IMR-90 (cell line): ENCODE measurements around the gene TJP3. TPM values are rescaled to one million over a fixed set of nuclear protein-coding genes. Genes with fewer than 3 reads are reported as not detected.

Experiments
- ATAC-seq: fragments of 200-7000 bp; cut with Tn5 transposase; 2 replicates; pipeline ENCODE4 v1.9.1; 2020; ENCODE audit warnings: low read depth, mild to moderate bottlenecking, moderate library complexity
- BruUV-seq: library from RNA; stranded (reverse); fragments of 400-500 nt; replicated peaks from 2 replicates; lab custom pipeline; 2021; lab: Mats Ljungman, UMichigan
- CTCF ChIA-PET: fragments of 300-600 bp; formaldehyde crosslinking; extraction: SDS; loops from one replicate; lab custom pipeline; 2021; ENCODE audit warnings: antibody characterized with exemption; lab: Yijun Ruan, JAX
- POLR2A ChIA-PET: fragments of 300-600 bp; sonication (Branson Sonifier 250); formaldehyde crosslinking; loops from one replicate; lab custom pipeline; 2022; ENCODE audit warnings: antibody characterized with exemption; ENCODE audit not compliant: unreplicated experiment; lab: Charles Lee
- DNase-seq: peaks from one replicate; pipeline ENCODE4 v3.0.0; 2013
- H2AFZ ChIP-seq: replicated peaks from 2 replicates; pipeline ENCODE3; 2013; ENCODE audit warnings: low read length, mild to moderate bottlenecking; ENCODE audit not compliant: poor library complexity
- H2AK5ac ChIP-seq: 2 replicates; pipeline ENCODE4 v1.6.1; 2013; ENCODE audit warnings: low read depth, low read length, inconsistent platforms
- H2AK9ac ChIP-seq: replicated peaks from 2 replicates; pipeline ENCODE3; 2013; ENCODE audit warnings: mild to moderate bottlenecking, low read depth, low read length, moderate library complexity; ENCODE audit not compliant: poor library complexity
- H2BK120ac ChIP-seq: 2 replicates; pipeline ENCODE4 v1.6.1; 2013; ENCODE audit warnings: low read depth, low read length, inconsistent platforms
- H2BK15ac ChIP-seq: 3 replicates; pipeline ENCODE4 v1.6.1; 2013; ENCODE audit warnings: low read depth, low read length, inconsistent platforms
- H2BK20ac ChIP-seq: 2 replicates; pipeline ENCODE4 v1.6.1; 2013; ENCODE audit warnings: low read depth, mild to moderate bottlenecking, inconsistent platforms, low read length, moderate library complexity
- H2BK5ac ChIP-seq: 2 replicates; pipeline ENCODE4 v1.6.1; 2013; ENCODE audit warnings: mild to moderate bottlenecking, low read depth, low read length, inconsistent platforms; ENCODE audit not compliant: poor library complexity, severe bottlenecking
- H3K14ac ChIP-seq: replicated peaks from 2 replicates; pipeline ENCODE4 v1.6.1; 2013; ENCODE audit warnings: low read depth, low read length, inconsistent platforms
- H3K18ac ChIP-seq: 2 replicates; pipeline ENCODE4 v1.6.1; 2013; ENCODE audit warnings: low read depth, low read length, control low read depth
- H3K23ac ChIP-seq: 2 replicates; pipeline ENCODE4 v1.6.1; 2013; ENCODE audit warnings: low read depth, low read length, inconsistent platforms
- H3K27ac ChIP-seq: 2 replicates; pipeline ENCODE4 v1.5.1; 2013; ENCODE audit warnings: mild to moderate bottlenecking, control low read depth, low read length; ENCODE audit not compliant: insufficient read depth
- H3K27me3 ChIP-seq: 2 replicates; pipeline ENCODE4 v1.6.1; 2013; ENCODE audit warnings: low read length; ENCODE audit not compliant: control insufficient read depth, insufficient read depth
- H3K36me3 ChIP-seq: 2 replicates; pipeline ENCODE4 v1.6.1; 2013; ENCODE audit warnings: low read length, mixed read lengths; ENCODE audit not compliant: control insufficient read depth, insufficient read depth
- H3K4ac ChIP-seq: 2 replicates; pipeline ENCODE4 v1.6.1; 2013; ENCODE audit warnings: low read depth, low read length, inconsistent platforms
- H3K4me1 ChIP-seq: 2 replicates; pipeline ENCODE4 v1.6.1; 2013; ENCODE audit warnings: low read length, mixed read lengths; ENCODE audit not compliant: control insufficient read depth, insufficient read depth
- H3K4me2 ChIP-seq: 2 replicates; pipeline ENCODE4 v1.6.1; 2013; ENCODE audit warnings: low read depth, mild to moderate bottlenecking, control low read depth, low read length, moderate library complexity
- H3K4me3 ChIP-seq: 2 replicates; pipeline ENCODE4 v1.5.1; 2013; ENCODE audit warnings: low read depth, mild to moderate bottlenecking, control low read depth, low read length, moderate library complexity; ENCODE audit not compliant: insufficient read depth
- H3K56ac ChIP-seq: 2 replicates; pipeline ENCODE4 v1.6.1; 2013; ENCODE audit warnings: low read length, inconsistent platforms; ENCODE audit not compliant: insufficient read depth; ENCODE audit errors: extremely low read depth
- H3K79me1 ChIP-seq, 2 experiments: 2 replicates each; pipeline ENCODE4 v1.6.1; 2013; ENCODE audit warnings: low read length in 2 of 2, inconsistent platforms in 1 of 2, low read depth in 1 of 2
- H3K9ac ChIP-seq: 2 replicates; pipeline ENCODE4 v1.6.1; 2013; ENCODE audit warnings: low read depth, low read length, control low read depth
- H3K9me1 ChIP-seq: 2 replicates; pipeline ENCODE4 v1.6.1; 2013; ENCODE audit warnings: low read length, inconsistent platforms; ENCODE audit not compliant: insufficient read depth
- H3K9me3 ChIP-seq: 2 replicates; pipeline ENCODE4 v1.6.1; 2013; ENCODE audit warnings: low read length; ENCODE audit not compliant: control insufficient read depth, insufficient read depth
- H4K20me1 ChIP-seq: 2 replicates; pipeline ENCODE4 v1.6.1; 2013; ENCODE audit warnings: low read length, inconsistent platforms; ENCODE audit not compliant: insufficient read depth
- H4K5ac ChIP-seq: 2 replicates; pipeline ENCODE4 v1.6.1; 2013; ENCODE audit warnings: mild to moderate bottlenecking, low read depth, low read length, control low read depth
- H4K8ac ChIP-seq, 2 experiments: 2 replicates each; pipeline ENCODE4 v1.6.1; 2013; ENCODE audit warnings: low read depth in 2 of 2, low read length in 2 of 2, control low read depth in 1 of 2, inconsistent platforms in 1 of 2
- H4K91ac ChIP-seq: 2 replicates; pipeline ENCODE4 v1.6.1; 2013; ENCODE audit warnings: low read depth, low read length, inconsistent platforms; ENCODE audit not compliant: insufficient read depth
- BHLHE40 ChIP-seq: fragments of 150-350 bp; IDR thresholded peaks from 2 replicates; pipeline ENCODE4 v1.6.1; 2016; ENCODE audit warnings: mild to moderate bottlenecking, low read depth, low read length
- MAZ ChIP-seq: IDR thresholded peaks from 2 replicates; pipeline ENCODE4 v1.6.1; 2012; ENCODE audit warnings: low read depth, mild to moderate bottlenecking, low read length, improper control_type of control experiment, moderate library complexity, borderline replicate concordance
- MXI1 ChIP-seq: IDR thresholded peaks from 2 replicates; pipeline ENCODE4 v1.6.1; 2012; ENCODE audit warnings: low read depth, mild to moderate bottlenecking, low read length, moderate library complexity, borderline replicate concordance
- POLR2A ChIP-seq: IDR thresholded peaks from 2 replicates; pipeline ENCODE4 v1.6.1; 2012; ENCODE audit warnings: mild to moderate bottlenecking, low read depth, low read length
- RAD21 ChIP-seq: IDR thresholded peaks from 2 replicates; pipeline ENCODE4 v1.6.1; 2012; ENCODE audit warnings: low read length, improper control_type of control experiment
- RCOR1 ChIP-seq: IDR thresholded peaks from 2 replicates; pipeline ENCODE4 v1.6.1; 2012; ENCODE audit warnings: mild to moderate bottlenecking, low read length, improper control_type of control experiment; ENCODE audit not compliant: insufficient replicate concordance
- SMC3 ChIP-seq: fragments of 150-350 bp; IDR thresholded peaks from 2 replicates; pipeline ENCODE4 v1.6.1; 2016; ENCODE audit warnings: low read depth, mild to moderate bottlenecking, antibody characterized with exemption, low read length, moderate library complexity
- WGBS, 2 experiments: methylation state at CpG; one replicate each; pipeline versions ENCODE4 v1.1.5 to v1.1.7; 2013; ENCODE audit warnings: missing lambda C conversion rate in 2 of 2; ENCODE audit not compliant: insufficient read length in 1 of 2; ENCODE audit errors: extremely low coverage in 2 of 2; 5-methylcytosine and 5-hydroxymethylcytosine counted together
- dilution Hi-C: fragments of 300-500 bp; cut with HindIII; formaldehyde crosslinking; loops from one replicate; pipeline ENCODE4 v1.14.3; 2018; ENCODE audit warnings: low sequenced_read_pairs; ENCODE audit not compliant: unreplicated experiment
- in situ Hi-C: fragments of 300-500 bp; cut with MboI; formaldehyde crosslinking; loops from 3 replicates; pipeline ENCODE4 v1.14.3; 2019; ENCODE audit warnings: low sequenced_read_pairs, inconsistent platforms, mixed read lengths
- intact Hi-C: fragments of 100-400 bp; cut with micrococcal nuclease; formaldehyde crosslinking; loops from 2 replicates; pipeline ENCODE4 v1.10.0; 2022
- polyA plus RNA-seq, 3 experiments: library from polyadenylated mRNA; depleted of rRNA; stranded (reverse); fragments of >200 nt; gene quantifications; 2 replicates each; pipeline ENCODE4 v1.2.3, GENCODE V29; 2012; ENCODE audit warnings: low replicate concordance in 1 of 3
- total RNA-seq: library from RNA; depleted of rRNA; stranded (reverse); fragments of >200 nt; gene quantifications from 2 replicates; pipeline ENCODE4 v1.2.3, GENCODE V29; 2012
- TF ChIP-seq, protein P1 (sequence below): fragments of 150-350 bp; IDR thresholded peaks from 2 replicates; pipeline ENCODE4 v1.6.1; 2016; ENCODE audit warnings: low read depth, mild to moderate bottlenecking, low read length, moderate library complexity, borderline replicate concordance

Gene TJP3
- total and polyA plus RNA-seq, 2 of the 4 experiments (the other 2 are of a cell fraction): not detected

DNA sequence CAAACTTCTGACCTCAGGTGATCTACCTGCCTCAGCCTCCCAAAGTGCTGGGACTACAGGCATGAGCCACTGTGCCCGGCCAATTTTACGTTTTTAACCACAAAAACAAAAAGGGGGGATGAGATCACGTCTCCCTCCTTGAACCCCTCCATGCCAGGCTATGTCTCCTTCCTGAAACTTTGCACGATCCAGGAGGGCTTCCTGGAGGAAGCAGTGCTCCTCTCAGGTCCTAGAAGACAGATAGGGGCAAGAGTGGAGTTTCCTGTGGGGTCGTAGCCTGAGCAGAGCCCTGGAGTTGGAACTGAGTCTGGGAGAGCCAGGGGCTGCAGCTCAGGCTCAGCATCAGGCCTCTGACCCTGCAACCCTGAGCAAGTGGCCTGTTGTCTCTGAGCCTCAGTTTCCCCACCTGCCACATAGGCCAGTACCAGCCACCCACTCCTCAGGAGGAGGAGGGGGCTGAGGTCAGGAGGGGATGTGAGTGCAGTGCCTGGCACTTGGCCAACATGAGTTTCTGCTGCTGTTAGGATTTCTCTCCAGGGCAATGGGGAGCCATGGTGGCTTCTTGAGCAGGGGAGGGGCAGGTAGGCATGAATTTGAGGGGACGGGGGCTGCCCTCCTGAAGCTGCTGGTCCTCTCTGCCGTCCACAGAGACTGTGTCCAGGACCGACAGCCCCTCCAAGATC is 37.3 kb downstream of the TJP3 start:
- Histone ChIP-seq H3K27ac (no peak overlapping the region), H3K4ac (no peak overlapping the region), H4K91ac (no peak overlapping the region), H3K9me3 (peaks cover 2% of the 10 kb centered on the region; the same call in 1 of the 2 replicates), H3K9me1 (no peaks in the 10 kb centered on the region), H4K5ac (no peak overlapping the region), H3K56ac (no peak overlapping the region; the same call in 1 of the 2 replicates), H4K8ac (no peak overlapping the region), H3K4me3 (no peak overlapping the region), H2BK120ac (no peak overlapping the region), H4K20me1 (no peaks in the 10 kb centered on the region), H2AK9ac (no peak overlapping the region), H3K23ac (no peak overlapping the region), H3K36me3 (peaks cover 4% of the 10 kb centered on the region; the same call in 1 of the 2 replicates), H3K14ac (no peak overlapping the region), H3K4me2 (no peak overlapping the region), H3K4me1 (no peaks in the 10 kb centered on the region), H2BK5ac (no peak overlapping the region), H2AK5ac (no peak overlapping the region), H3K18ac (no peak overlapping the region), H3K9ac (no peak overlapping the region), H2BK20ac (no peak overlapping the region), H3K27me3 (peaks cover 7% of the 10 kb centered on the region), H3K79me1 (no peaks in the 10 kb centered on the region), H2AFZ (no peak overlapping the region), H2BK15ac (no peak overlapping the region)
- dilution Hi-C loops (no loop called here), in situ Hi-C loops (no loop called here), intact Hi-C loops (no loop called here)
- WGBS, 2 experiments: 80% methylated on average over 2 of the region's 8 CpGs; no CpG with 5 or more reads in 1 of the 2 experiments
- no peak for TF ChIP-seq MXI1
- TF ChIP-seq, protein P1, sequence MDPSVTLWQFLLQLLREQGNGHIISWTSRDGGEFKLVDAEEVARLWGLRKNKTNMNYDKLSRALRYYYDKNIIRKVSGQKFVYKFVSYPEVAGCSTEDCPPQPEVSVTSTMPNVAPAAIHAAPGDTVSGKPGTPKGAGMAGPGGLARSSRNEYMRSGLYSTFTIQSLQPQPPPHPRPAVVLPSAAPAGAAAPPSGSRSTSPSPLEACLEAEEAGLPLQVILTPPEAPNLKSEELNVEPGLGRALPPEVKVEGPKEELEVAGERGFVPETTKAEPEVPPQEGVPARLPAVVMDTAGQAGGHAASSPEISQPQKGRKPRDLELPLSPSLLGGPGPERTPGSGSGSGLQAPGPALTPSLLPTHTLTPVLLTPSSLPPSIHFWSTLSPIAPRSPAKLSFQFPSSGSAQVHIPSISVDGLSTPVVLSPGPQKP: no peak
- no peak for TF ChIP-seq SMC3
- TF ChIP-seq MAZ: no peak
- TF ChIP-seq RAD21: no peak
- TF ChIP-seq BHLHE40: no peak
- TF ChIP-seq POLR2A: no peak
- no peak for TF ChIP-seq RCOR1
- no TSS peak for BruUV-seq
- ChIA-PET POLR2A (no interaction called here), CTCF (no interaction called here)
- no peak for DNase-seq
- ATAC-seq: no peak
